ENCODE results near the gene TMEM269. TPM values are rescaled to one million over a fixed set of nuclear protein-coding genes. Genes with fewer than 3 reads are reported as not detected.
A peak's percentile ranks its signal among the peaks of the same experiment; 100 is the strongest.
"Not testable (repeated sequence)": the region's sequence is repeated elsewhere in the genome, so short reads cannot be mapped to it uniquely, and the experiment has no call there.

The TMEM269 gene
- total RNA-seq, 4 donors from 2014 or later = 0.11 to 0.17 (median 0.16) TPM; not detected in 1

DNA sequence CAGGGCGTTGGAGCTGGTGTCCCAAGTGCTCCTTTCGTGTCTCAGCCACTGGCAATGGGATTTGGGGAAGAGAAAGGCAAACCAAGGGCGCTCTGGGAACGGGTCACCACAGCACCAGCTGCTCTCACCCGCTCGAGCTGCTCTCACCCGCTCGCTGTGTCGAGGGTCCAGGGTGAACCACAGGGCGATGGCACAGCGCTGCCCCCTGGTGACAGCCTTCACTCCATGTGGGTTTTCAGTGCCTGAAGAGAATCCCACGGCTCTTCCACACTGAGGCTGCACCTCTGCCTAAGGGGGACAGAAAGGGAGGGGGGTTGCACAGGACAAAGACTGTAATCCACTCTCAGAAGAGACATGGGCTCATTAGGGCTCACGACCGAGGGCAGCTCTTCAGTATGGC is 37.7 kb upstream of the TMEM269 start:
- H3K9me3 ChIP-seq = no peaks in the 10 kb centered on the region
- H3K27me3 ChIP-seq = no peaks in the 10 kb centered on the region
- no peak overlapping the region for H3K4me3 ChIP-seq
- TF ChIP-seq, protein P1, sequence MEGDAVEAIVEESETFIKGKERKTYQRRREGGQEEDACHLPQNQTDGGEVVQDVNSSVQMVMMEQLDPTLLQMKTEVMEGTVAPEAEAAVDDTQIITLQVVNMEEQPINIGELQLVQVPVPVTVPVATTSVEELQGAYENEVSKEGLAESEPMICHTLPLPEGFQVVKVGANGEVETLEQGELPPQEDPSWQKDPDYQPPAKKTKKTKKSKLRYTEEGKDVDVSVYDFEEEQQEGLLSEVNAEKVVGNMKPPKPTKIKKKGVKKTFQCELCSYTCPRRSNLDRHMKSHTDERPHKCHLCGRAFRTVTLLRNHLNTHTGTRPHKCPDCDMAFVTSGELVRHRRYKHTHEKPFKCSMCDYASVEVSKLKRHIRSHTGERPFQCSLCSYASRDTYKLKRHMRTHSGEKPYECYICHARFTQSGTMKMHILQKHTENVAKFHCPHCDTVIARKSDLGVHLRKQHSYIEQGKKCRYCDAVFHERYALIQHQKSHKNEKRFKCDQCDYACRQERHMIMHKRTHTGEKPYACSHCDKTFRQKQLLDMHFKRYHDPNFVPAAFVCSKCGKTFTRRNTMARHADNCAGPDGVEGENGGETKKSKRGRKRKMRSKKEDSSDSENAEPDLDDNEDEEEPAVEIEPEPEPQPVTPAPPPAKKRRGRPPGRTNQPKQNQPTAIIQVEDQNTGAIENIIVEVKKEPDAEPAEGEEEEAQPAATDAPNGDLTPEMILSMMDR (IDR thresholded peaks at IDR 0.05) = peak in 1 of 2 donors; percentile 48
- TF ChIP-seq POLR2A (IDR thresholded peaks at IDR 0.05) (no peak), EP300 (IDR thresholded peaks at IDR 0.05) (no peak), POLR2AphosphoS5 (IDR thresholded peaks at IDR 0.05) (no peak)
- peaks cover 56% of the 10 kb centered on the region for H3K36me3 ChIP-seq
- WGBS = 40% methylated on average over 4 of the region's 14 CpGs
- peaks cover 20% of the 10 kb centered on the region for H3K4me1 ChIP-seq
- H3K27ac ChIP-seq = no peak overlapping the region
- DNase-seq (ENCODE audit: low spot score in 2 of 2) = peak; percentile 62 to 79

DNA sequence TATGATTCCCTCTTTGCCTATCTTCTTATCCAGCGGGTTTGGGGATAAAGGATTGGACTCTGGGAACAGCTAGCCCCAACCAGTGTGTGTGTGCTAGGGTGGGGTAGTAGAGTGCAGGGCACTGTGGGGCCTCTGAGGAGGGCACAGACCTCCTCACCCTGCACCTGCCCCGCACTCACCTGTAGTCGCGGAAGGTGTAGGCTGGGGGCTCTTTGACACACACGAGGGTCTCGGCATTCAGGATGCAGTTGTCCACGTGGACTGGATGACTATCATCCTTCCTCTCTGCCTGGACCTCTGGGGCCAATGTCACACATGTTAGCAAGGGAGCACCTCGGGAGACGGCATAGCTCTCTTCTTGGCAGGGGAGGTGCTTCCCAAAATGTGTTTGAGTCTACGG is 36.8 kb upstream of the TMEM269 start:
- Histone ChIP-seq H3K4me1 (peaks cover 11% of the 10 kb centered on the region), H3K27me3 (no peaks in the 10 kb centered on the region), H3K9me3 (no peaks in the 10 kb centered on the region), H3K4me3 (no peak overlapping the region), H3K36me3 (peaks cover 63% of the 10 kb centered on the region), H3K27ac (no peak overlapping the region)
- WGBS = 86% methylated on average over 10 of the region's 10 CpGs
- DNase-seq (ENCODE audit: low spot score in 2 of 2) = peak; percentile 25 to 38
- TF ChIP-seq POLR2AphosphoS5 (IDR thresholded peaks at IDR 0.05) (no peak), POLR2A (IDR thresholded peaks at IDR 0.05) (no peak), EP300 (IDR thresholded peaks at IDR 0.05) (no peak)
- TF ChIP-seq, protein P1 (IDR thresholded peaks at IDR 0.05) = no peak

DNA sequence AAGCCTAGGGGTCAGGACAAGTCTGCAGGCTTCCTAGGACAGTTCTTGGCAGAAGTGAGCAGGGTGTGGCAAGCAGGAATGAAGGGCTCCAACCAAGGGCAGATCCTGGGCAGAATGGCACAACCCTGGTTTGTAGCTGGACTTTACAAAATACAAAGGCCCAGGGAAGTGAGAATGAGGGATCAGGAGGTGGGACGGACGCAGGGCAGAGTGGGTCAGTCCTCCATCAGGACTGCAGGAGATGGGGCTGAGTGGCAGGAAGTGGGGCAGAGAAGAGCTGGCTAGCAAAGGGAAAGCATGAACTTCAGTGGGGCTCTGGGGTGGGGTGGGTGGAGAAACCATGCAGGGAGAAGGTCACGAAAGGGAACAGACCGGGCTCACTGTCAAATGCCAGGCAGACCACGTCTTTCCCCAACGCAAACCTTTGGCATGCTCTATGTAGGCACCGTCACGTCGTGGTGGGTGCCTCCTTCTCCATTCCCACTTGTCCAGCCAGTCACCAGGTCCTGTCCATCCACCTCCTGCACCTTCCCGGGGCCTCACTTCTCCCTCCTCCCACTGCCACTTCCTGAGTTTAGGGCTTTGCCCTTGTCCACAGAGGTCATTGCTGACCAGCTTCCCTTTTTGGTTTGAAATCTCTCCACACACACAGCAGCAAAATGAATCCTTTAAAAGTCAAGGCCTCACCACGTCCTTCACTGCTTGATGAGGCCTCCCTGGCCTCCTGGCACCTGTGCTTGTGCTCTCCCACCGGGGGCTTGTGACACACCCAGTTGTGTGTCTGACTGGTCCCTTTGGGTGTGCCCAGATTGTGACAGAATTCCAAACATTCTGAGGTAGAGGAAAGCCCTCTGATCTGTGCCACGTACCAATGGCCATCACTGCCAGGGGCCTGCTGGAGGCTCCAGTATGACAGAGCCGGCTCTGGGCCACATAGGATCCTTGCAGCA is 36.1 kb upstream of the TMEM269 start:
- WGBS = 82% methylated on average over 14 of the region's 14 CpGs
- H3K9me3 ChIP-seq = no peaks in the 10 kb centered on the region
- peaks cover 6% of the 10 kb centered on the region for H3K4me1 ChIP-seq
- no peak overlapping the region for H3K4me3 ChIP-seq
- TF ChIP-seq, protein P1 (IDR thresholded peaks at IDR 0.05) = no peak
- no peak for TF ChIP-seq EP300 (IDR thresholded peaks at IDR 0.05)
- peak; percentile 30 to 58 for DNase-seq (ENCODE audit: low spot score in 2 of 2)
- peaks cover 70% of the 10 kb centered on the region for H3K36me3 ChIP-seq
- H3K27ac ChIP-seq = no peak overlapping the region
- no peaks in the 10 kb centered on the region for H3K27me3 ChIP-seq

DNA sequence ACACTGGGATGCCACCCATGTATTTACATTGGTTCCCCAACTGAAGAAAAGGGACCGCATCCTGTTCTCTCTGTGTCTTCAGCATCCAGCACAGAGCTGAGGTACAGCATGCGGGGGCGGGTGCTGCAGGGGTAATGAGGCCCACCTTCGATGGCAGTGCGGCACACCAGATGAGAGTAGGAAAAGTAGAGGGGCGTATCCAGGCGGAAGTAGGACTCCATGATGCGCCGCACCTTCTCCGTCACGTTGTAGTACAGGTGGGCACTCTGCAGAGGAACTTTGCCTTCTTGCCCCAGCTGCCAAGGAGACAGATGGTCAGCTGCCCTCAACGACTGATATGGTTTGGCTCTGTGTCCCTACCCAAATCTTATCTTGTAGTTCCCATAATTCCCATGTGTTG is 34.8 kb upstream of the TMEM269 start:
- WGBS = 94% methylated on average over 12 of the region's 12 CpGs
- no peaks in the 10 kb centered on the region for H3K9me3 ChIP-seq
- no peak overlapping the region for H3K27ac ChIP-seq
- peaks cover 3% of the 10 kb centered on the region for H3K4me1 ChIP-seq
- TF ChIP-seq POLR2AphosphoS5 (IDR thresholded peaks at IDR 0.05) = no peak
- peak in 1 of 2 donors; percentile 31 for DNase-seq (ENCODE audit: low spot score in 2 of 2)
- H3K4me3 ChIP-seq = no peak overlapping the region
- H3K27me3 ChIP-seq = no peaks in the 10 kb centered on the region
- H3K36me3 ChIP-seq = peaks cover 83% of the 10 kb centered on the region

DNA sequence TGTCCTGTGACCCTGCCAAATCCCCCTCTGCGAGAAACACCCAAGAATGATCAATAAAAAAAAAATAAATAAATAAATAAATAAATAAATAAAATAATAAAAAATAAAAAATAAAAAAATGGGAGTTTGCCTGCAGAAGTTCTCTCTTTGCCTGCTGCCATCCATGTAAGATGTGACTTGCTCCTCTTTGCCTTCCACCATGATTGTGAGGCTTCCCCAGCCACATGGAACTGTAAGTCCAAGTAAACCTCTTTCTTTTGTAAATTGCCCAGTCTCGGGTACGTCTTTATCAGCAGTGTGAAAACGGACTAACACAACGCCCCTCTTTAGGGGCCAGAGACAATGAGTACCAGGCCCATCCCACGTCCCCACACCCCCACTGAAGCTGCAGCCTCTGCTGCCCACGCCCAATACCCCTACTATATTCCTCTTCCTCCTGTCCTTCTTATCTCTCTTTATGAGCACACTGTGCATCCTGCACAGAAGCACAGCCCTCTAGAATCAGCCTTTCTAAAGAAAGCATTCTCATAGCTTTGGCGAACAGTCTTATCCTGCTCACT is 33.2 kb upstream of the TMEM269 start:
- not testable (repeated sequence) for H3K4me1 ChIP-seq, H3K9me3 ChIP-seq, H3K27me3 ChIP-seq, H3K4me3 ChIP-seq, H3K27ac ChIP-seq
- WGBS = 96% methylated on average over 8 of the region's 8 CpGs
- H3K36me3 ChIP-seq = peaks cover 88% of the 10 kb centered on the region
- peak; percentile 11 to 58 for DNase-seq (ENCODE audit: low spot score in 2 of 2)

DNA sequence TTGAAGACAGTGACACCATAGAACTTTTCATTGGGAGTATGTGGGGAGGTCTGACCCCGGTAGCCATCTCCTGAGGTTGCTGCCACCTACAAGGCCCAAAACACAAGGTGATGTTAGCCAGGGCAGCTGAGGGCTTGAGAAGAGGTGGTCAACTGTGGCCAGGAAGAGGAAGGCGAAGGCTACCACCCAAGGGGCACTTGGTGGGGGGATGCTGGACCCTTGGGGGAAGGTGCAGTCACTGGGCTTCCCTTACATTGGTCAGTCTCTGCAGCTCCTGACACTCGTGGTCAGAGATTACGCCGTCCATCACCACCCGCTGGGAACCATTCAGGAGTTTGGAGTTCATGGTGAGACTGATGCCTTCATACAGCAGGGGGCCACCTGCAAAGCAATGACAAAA is 32.5 kb upstream of the TMEM269 start:
- Histone ChIP-seq H3K9me3 (no peaks in the 10 kb centered on the region), H3K27ac (no peak overlapping the region), H3K4me1 (peaks cover 3% of the 10 kb centered on the region), H3K27me3 (no peaks in the 10 kb centered on the region), H3K4me3 (no peak overlapping the region), H3K36me3 (peaks cover 83% of the 10 kb centered on the region)
- 88% methylated on average over 6 of the region's 6 CpGs for WGBS
- TF ChIP-seq POLR2AphosphoS5 (IDR thresholded peaks at IDR 0.05) (no peak), EP300 (IDR thresholded peaks at IDR 0.05) (no peak), POLR2A (IDR thresholded peaks at IDR 0.05) (no peak)
- TF ChIP-seq, protein P1 (IDR thresholded peaks at IDR 0.05) = no peak
- DNase-seq (ENCODE audit: low spot score in 2 of 2) = peak; percentile 22 to 54
